ENCODE results near the gene CDADC1.
"Not testable (repeated sequence)": the region's sequence is repeated elsewhere in the genome, so short reads cannot be mapped to it uniquely, and the experiment has no call there.

CDADC1 gene

DNA sequence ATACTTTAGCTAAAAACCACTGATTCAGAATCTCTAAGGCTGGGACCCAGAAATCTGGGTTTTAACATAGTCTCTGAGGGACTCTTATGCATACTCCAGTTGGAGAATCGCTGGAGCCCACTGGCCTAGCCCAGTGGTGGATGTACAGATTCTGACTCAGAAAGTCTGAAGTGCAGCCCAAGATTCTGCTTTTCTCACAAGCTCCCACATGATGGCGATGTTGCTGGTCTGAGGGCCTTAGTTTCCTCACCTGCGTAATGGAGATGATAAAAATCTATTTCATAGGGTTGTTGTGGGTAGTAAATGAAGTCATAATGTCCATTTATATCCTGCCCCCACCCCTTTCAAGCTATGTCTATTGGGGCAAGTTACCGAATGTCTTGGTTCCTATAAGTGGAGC lies 7.7 kb upstream of the CDADC1 start:
- DNase-seq: no peak

DNA sequence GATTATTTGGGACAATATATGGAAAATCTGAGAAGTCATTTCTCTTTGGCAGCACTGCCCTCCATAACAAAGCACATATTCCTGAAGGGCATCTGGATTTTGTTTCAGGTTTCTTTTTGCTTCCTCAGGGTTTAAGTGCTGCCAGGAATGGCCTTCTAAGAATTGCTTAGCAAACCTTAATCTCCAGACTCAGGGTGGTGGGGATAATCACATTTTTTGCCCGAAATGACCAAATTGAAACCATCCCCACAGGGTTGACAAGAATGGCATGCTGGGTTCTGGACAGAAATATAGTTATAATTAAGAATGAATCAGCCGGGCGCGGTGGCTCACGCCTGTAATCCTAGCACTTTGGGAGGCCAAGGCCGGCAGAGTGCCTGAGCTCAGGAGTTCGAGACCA lies 6.4 kb upstream of the CDADC1 start:
- no peak for DNase-seq

DNA sequence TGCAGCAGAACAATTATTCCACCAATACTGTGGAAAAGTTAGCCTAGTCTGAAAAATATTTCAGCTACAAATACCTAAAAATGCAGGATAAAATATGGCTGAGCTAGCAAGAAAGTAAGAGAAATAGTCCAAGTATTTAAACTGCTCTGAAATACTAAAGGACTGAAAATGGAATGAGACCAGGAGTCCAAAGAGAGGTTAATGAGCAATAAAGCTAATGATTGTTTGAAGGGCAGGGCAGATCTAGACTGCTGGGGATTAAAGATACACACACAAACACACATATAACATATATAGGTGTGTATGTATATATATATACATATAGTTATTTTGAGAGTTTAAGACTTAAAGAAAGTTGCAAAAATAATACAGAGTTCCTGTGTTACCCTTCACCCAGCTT lies 2.6 kb upstream of the CDADC1 start:
- no peak for DNase-seq

- no peak for DNase-seq
Observed at GRCh38 chr13:49246850-49247642, 679 bp upstream of the CDADC1 start.

GRCh38 chr13:49248622-49249002 lies 887 bp downstream of the CDADC1 start:
- DNase-seq: no peak

GRCh38 chr13:49251326-49251725 lies 3.6 kb downstream of the CDADC1 start:
- no peak for DNase-seq

DNA sequence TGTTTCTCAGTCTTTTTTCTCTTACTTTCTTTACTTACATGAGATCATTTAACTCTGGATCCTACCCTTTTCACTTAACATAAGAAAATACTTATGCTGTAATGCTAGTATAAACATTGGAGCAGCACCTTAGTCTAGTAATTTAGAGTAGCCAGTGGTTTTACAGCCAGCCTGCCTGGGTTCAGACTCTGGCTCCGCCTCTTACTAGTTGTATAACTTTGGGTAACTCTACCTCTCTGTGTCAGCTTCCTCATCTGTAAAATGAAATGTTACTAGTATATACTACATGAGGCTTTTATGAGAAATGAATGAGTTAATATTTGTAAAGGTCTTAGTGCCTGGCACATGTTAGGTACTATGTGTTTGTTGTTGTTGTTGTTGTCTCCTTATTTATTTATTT lies 5.6 kb downstream of the CDADC1 start:
- DNase-seq: no peak

GRCh38 chr13:49254007-49254406 lies 6.3 kb downstream of the CDADC1 start:
- DNase-seq: no peak

GRCh38 chr13:49256841-49257240 lies 9.1 kb downstream of the CDADC1 start:
- DNase-seq: no peak

GRCh38 chr13:49258089-49258796 lies 10.5 kb downstream of the CDADC1 start:
- no peak for DNase-seq

GRCh38 chr13:49259586-49259985 lies 11.9 kb downstream of the CDADC1 start:
- DNase-seq: no peak

- no peak for DNase-seq
Observed at GRCh38 chr13:49262634-49263033, 14.9 kb downstream of the CDADC1 start.

DNA sequence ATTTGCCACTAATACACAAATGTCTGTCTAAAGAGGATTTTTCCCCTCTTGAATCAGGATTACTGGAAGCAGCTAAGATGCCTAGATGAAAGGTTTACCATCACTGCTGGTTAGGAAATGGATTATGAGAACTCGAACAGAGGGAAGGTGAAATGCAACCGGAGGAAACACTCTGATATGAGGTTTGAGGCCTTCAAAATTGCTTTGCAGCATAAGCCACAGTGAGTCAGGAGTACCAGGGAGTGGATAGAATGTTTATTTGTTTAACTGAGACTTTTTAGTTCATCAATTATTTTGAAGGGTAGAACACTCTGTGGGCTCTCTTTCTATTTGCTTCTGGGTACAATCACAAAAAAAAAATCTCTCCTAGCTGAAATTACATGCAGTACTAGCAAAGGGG lies 18.1 kb downstream of the CDADC1 start:
- no peak for DNase-seq

DNA sequence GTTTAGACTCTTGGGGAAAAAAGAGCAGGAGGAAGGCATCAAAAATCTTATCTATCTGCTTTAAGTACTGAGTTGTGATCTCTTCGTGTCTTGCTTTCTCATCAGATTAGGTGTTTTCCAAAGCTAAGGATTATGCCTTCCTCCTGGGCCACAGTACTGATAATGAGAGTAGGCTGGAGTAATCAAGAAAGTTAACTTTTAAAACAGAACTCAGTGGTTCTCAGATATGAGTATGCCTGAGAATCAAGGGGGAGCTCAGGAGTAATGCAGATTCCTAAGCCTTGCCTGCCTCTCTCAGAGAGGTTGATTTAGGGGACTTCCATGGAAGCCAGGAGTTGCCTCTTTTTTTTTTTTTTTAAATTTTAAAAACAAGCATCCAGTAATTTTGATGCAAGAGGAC lies 23.5 kb downstream of the CDADC1 start:
- DNase-seq: no peak

DNA sequence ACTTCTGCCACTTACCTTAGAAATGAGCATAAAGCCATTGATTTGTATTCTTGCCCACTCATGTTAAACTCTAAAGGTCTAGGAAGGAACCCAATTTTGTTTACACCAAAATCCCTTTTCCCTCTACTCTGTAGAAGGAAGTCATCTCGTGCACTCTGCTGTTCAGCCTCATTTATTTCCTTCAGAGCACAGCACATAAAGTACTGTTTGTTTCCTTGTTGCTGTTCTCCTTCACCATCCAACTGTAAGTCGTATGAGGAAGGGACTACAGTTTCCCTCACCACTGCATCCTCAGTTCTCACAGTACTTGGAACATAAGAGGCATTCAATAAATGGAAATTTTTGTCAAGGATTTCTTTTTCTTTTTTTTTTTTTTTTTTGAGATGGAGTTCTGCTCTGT lies 24.6 kb downstream of the CDADC1 start:
- no peak for DNase-seq

DNA sequence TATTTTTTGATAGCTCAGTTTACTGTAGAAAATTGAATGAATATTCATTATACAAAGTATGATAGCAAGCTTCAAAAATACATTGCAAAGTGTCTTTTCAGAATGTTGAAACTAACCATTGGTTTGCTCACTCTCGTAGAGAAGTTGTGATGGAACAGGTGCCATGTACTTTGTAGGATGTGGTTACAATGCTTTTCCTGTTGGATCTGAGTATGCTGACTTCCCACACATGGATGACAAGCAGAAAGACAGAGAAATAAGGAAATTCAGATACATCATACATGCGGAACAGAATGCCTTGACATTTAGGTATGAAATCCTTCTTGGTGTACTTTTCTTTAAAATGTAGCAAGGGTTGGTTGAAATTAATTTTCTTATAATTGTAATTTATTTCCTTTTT lies 30.5 kb downstream of the CDADC1 start:
- no peak for DNase-seq

- DNase-seq: no peak
Observed at GRCh38 chr13:49279112-49279511, 31.4 kb downstream of the CDADC1 start.

GRCh38 chr13:49279885-49280284 lies 32.2 kb downstream of the CDADC1 start:
- DNase-seq: no peak

DNA sequence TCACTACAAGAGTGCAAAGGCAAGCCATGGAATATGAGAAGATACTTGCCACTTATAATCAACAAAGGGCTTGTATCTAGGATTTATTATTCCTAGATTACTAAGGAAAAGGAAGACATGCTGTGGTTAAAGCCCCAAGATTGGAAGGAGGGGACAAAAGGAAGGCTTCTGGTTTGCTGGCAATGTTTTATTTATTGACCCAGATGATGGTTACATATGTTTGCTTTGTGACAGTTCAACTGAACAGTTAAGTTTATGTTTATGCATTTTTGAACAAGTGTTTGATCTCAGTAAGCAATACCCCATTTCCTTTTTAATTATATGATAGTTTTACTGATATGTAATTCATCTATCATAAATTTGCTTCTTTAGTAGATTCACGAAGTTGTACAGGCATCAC lies 40.3 kb downstream of the CDADC1 start:
- DNase-seq: no peak

- DNase-seq: no peak
Observed at GRCh38 chr13:49288458-49288857, 40.7 kb downstream of the CDADC1 start.

DNA sequence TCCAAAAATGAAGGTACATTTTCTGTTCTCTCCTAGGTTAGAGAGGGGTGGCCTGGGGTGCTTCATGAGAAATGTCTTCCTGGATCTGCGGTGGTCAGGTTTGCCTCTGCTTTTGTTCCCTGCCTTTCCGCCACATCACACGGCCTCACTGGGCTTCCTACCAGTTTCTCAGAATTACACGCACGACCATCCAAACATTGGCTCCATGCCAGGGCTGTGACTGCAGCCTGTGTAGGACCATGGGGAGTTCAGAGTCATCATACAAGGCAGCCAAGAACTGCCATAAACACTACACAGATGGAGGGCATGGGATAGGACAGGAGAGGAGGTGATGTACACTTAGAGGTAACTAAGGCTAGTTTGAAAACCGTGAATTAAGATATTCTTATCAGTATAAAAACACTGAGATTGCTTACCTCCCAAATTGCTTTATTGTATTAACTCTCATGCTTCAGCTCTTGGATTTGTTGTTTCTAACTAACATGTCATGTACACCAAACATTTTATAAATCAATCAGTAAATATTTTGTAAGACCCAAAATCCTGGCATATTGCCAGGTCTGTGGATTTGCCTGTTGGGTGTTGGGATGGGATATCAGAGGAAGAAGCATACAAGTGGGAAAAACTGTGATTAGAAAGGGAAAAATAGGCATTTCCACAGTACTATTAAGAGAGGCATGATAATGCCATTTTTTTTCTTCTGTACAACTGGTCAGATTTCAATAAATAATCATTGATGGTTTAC lies 45.2 kb downstream of the CDADC1 start:
- no peak for DNase-seq

DNA sequence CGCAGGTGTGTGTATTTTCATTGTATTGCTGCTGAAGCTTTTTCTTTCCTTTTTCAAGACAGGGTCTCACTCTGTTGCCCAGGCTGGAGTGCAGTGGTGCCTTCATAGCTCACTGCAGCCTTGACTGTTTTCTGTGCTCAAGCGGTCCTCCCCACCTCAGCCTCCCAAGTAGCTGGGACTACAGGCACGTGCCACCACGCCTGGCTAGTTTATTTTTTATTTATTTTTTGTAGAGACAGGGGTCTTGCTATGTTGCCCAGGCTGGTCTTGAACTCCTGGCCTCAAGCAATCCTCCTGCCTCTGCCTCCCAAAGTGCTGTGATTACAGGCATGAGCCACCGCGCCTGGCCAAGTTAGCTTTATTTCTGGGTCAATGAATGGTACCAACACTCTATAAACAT lies 47.0 kb downstream of the CDADC1 start:
- not testable (repeated sequence) for DNase-seq

DNA sequence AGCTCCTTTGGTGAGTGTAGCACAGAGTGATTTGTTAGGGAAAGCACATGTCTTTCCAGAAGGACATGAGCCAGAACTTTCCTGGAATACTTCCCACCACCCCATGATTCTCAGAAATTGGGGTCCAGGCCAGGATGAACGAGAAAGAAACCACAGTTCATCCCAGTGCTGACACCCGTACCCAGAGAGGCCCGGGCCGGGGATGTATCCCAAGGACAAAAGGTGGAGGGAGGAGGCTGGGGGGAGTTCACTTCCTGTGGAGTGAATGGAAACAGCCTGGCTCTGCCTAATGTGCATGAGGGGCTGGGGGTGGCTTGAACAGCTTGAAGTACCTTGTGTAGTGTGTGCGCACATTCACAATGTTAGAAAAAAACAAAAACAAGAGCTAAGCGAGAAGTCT lies 47.5 kb downstream of the CDADC1 start:
- no peak for DNase-seq

DNA sequence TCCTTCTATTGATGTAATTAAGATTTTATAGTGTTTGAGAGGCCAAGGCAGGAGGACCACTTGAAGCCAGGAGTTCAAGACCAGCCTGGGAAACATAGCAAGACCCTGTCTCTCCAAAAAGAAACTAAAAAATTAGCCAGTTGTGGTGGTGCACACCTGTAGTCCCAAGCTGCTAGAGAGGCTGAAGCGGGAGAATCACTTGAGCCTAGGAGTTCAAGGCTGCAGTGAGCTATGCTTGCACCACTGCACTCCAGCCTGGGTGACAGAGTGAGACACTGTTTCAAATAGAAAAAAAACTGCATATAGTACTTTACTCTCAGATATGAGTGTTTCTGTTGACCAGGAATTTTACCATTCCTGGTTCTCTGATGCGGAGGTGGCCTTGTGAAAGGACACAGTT lies 48.9 kb downstream of the CDADC1 start:
- DNase-seq: no peak
